BJ (cell line): ENCODE results near the gene C2CD2L. TPM values are rescaled to one million over a fixed set of nuclear protein-coding genes. Genes with fewer than 3 reads are reported as not detected.

ENCODE experiments used
- CTCF ChIA-PET: fragments of 350-600 bp; formaldehyde crosslinking; extraction: SDS; loops from one replicate; lab custom pipeline; 2021; ENCODE audit warnings: antibody characterized with exemption, inconsistent platforms; lab: Yijun Ruan, JAX
- POLR2A ChIA-PET: fragments of 300-600 bp; sonication (Branson Sonifier 250); formaldehyde crosslinking; extraction: SDS; loops from one replicate; lab custom pipeline; 2021; ENCODE audit warnings: antibody characterized with exemption; lab: Charles Lee
- DNase-seq: peaks from one replicate; pipeline ENCODE4 v3.0.0-alpha.2; 2011; ENCODE audit warnings: low read depth
- H3K27me3 ChIP-seq: 2 replicates; pipeline ENCODE4 v1.6.0; 2011; ENCODE audit warnings: low read length; ENCODE audit not compliant: control insufficient read depth, insufficient read depth
- H3K36me3 ChIP-seq: 2 replicates; pipeline ENCODE4 v1.5.1; 2011; ENCODE audit warnings: low read length; ENCODE audit not compliant: control insufficient read depth, insufficient read depth
- H3K4me3 ChIP-seq: 2 replicates; pipeline ENCODE4 v1.5.1; 2011; ENCODE audit warnings: low read depth, mild to moderate bottlenecking, control low read depth, low read length
- polyA plus RNA-seq: library from polyadenylated mRNA; depleted of rRNA; stranded (reverse); fragments of >200 nt; gene quantifications from 2 replicates; pipeline ENCODE4 v1.2.3, GENCODE V29; 2011
- TF ChIP-seq, protein P1 (sequence below): IDR thresholded peaks from 2 replicates; pipeline ENCODE4 v1.5.1; 2011; ENCODE audit warnings: low read depth, mild to moderate bottlenecking, control low read depth, inconsistent platforms, low read length, moderate library complexity; ENCODE audit not compliant: insufficient read depth

C2CD2L gene
- polyA plus RNA-seq, 1 experiment: 5.7 TPM

DNA sequence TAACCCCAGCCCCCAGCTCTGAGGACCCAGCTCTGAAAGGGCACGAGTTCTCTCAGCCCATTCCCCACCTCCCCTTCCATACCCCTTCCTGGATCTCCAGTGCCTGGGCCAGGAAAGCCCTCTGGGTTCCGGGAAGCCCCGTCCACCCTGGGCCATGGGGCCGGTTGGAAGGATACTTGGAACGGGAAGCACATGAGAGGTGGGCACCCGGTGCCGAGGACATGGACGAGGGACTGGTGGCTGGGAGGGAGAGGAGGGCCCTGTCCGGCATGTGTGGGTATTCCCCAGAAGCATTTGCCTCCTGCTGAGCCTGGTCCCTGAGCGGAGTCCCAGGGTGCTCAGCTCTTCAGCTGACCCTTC lies 9.1 kb downstream of the C2CD2L start:
- TF ChIP-seq, protein P1, sequence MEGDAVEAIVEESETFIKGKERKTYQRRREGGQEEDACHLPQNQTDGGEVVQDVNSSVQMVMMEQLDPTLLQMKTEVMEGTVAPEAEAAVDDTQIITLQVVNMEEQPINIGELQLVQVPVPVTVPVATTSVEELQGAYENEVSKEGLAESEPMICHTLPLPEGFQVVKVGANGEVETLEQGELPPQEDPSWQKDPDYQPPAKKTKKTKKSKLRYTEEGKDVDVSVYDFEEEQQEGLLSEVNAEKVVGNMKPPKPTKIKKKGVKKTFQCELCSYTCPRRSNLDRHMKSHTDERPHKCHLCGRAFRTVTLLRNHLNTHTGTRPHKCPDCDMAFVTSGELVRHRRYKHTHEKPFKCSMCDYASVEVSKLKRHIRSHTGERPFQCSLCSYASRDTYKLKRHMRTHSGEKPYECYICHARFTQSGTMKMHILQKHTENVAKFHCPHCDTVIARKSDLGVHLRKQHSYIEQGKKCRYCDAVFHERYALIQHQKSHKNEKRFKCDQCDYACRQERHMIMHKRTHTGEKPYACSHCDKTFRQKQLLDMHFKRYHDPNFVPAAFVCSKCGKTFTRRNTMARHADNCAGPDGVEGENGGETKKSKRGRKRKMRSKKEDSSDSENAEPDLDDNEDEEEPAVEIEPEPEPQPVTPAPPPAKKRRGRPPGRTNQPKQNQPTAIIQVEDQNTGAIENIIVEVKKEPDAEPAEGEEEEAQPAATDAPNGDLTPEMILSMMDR: no peak
- H3K27me3 ChIP-seq: no peaks in the 10 kb centered on the region
- H3K4me3 ChIP-seq: no peak overlapping the region
- ChIA-PET CTCF (no interaction called here), POLR2A (no interaction called here)
- peaks cover 20% of the 10 kb centered on the region for H3K36me3 ChIP-seq
- DNase-seq: no peak

DNA sequence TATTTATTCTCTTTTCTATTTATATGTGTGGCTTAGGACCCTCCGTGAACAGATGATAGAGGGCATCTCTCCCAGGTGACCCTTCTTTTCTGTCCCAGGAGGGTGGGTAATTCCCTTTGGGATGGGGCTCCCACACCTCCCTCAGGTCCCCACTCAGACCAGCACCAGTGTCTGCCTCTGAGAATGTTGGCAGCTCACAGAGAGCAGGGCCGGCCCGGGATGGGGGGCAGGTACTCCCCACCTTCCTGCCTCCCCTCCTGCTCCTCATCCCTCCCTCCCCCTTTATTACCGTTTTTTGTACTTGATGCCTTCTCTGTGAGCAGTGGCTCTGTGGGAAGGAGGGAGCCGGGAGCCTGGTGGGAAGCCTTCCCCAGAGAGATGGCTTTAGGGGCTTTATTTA lies 9.5 kb downstream of the C2CD2L start:
- ChIA-PET POLR2A (no interaction called here), CTCF (no interaction called here)
- H3K27me3 ChIP-seq: no peaks in the 10 kb centered on the region
- TF ChIP-seq, protein P1: no peak
- no peak overlapping the region for H3K4me3 ChIP-seq
- no peak for DNase-seq
- peaks cover 18% of the 10 kb centered on the region for H3K36me3 ChIP-seq

DNA sequence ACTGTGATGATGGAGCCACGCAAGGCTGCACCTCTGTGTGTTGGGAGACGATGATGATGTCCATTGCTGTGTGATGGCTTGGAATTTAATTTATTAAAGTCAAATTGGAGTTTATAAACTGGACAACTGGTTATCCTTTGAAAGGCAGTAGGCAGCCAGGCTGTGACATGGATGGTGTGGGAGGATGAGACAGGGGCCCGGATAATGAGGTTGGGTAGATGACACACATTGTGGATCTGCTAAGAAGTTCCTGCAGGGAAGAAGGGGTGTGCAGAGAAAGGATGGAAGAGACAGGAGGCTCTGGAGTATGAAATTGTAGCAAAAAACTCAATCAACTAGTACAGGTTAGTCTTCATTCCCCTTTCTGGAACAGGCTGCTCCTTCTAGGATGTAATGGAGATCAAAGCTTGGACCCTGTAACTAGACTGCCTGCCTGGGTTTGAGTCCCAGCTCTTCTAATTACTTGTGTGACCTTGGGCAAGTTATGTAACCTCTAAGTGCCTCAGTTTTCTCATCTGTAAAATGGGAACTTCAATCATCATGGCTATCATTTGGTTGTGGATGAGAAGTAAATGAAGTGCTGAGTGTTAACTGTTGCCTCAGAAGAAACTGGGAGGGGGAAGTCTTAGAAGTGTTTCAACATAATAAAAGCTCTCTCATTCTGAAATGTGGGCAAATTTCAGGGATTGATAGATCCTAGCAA lies 10.0 kb downstream of the C2CD2L start:
- no peak for DNase-seq
- ChIA-PET CTCF (interaction anchor here (0.9 kb wide), 2 partner anchors 17 to 205 kb away, joined by 3 to 4 read pairs; no protein-coding TSS in a partner anchor), POLR2A (no interaction called here)
- TF ChIP-seq, protein P1: no peak
- Histone ChIP-seq H3K27me3 (no peaks in the 10 kb centered on the region), H3K36me3 (peaks cover 18% of the 10 kb centered on the region), H3K4me3 (no peak overlapping the region)

DNA sequence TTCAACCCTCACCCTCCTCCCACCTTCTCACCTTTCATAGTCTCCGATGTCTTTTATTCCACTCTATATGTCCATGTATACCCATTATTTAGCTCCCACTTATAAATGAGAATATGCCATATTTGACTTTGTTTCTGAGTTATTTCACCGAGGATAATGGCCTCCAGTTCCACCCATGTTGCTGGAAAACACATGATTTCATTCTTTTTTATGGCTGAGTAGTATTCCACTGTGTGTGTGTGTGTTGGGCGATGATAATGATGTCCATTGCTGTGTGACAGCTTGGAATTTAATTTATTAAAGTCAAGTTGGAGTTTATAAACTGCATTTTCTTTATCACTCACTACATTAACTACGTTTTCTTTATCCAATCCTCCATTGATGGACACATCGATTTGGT lies 11.1 kb downstream of the C2CD2L start:
- TF ChIP-seq, protein P1: no peak
- ChIA-PET POLR2A (no interaction called here), CTCF (interaction anchor here (0.9 to 3.3 kb wide), 2 partner anchors 8 to 16 kb away, joined by 3 to 11 read pairs; no protein-coding TSS in a partner anchor)
- Histone ChIP-seq H3K36me3 (peaks cover 11% of the 10 kb centered on the region), H3K4me3 (no peak overlapping the region), H3K27me3 (no peaks in the 10 kb centered on the region)
- DNase-seq: no peak

DNA sequence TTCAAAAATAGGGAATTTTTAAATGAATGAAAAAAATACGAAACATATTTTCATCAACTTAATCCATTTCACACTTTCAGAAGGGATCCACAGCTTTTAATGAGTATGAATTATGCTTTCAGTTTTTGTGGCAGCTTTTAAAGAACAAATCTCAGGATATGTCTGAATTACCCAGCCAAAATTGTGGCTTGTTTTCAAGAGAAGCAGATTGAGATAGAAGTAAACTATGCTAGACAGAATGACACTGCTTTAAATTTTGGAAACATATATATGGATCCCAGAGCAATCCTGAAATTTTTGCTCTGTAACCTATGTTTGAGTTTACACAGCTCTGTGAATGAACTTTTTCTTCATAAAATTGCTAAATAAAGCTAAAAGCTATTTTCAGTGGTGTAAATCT lies 11.8 kb downstream of the C2CD2L start:
- peaks cover 6% of the 10 kb centered on the region for H3K36me3 ChIP-seq
- POLR2A ChIA-PET: no interaction called here
- no peak overlapping the region for H3K4me3 ChIP-seq
- TF ChIP-seq, protein P1: no peak
- no peaks in the 10 kb centered on the region for H3K27me3 ChIP-seq
- CTCF ChIA-PET: interaction anchor here (3.3 kb wide), 1 partner anchor 8 kb away, joined by 11 read pairs; no protein-coding TSS in a partner anchor
- DNase-seq: no peak
